GM18870 (cell line): ENCODE data around the gene INSIG2.
A peak's percentile ranks its signal among the peaks of the same experiment; 100 is the strongest.

ENCODE experiments used
- ATAC-seq: cut with Tn5 transposase; IDR thresholded peaks from one replicate; pipeline ENCODE4 v1.9.1; 2021; ENCODE audit warnings: moderate library complexity; ENCODE audit not compliant: unreplicated experiment

The INSIG2 gene

DNA sequence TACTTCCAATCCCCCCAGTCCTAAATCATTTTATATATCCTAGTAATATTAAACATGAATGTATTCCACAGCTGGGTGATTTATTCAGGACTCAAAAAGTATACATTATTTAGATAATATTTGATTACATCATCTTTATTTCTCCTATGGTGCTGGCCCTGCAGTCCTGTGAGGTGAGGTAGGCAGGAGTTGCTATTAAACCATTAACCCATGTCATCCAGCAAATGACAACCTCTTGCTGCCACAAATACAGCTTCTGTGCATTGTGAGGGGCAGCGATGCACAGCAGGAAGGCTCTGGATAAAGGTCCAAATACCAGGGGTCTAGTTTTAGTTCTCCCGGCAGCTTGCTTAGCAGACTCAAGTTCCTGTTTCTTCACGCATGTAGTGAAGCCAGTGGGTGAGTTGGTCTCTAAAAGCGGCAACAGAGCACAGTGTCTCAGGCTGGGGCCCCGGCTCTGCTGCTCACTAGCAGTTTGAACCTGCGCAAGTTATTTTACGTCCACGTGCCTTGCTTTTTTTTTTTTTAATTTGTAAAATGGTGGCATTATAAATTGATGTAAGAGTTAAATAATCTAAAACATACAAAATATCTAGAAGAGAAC is 36.1 kb downstream of the INSIG2 start:
- no peak for ATAC-seq

DNA sequence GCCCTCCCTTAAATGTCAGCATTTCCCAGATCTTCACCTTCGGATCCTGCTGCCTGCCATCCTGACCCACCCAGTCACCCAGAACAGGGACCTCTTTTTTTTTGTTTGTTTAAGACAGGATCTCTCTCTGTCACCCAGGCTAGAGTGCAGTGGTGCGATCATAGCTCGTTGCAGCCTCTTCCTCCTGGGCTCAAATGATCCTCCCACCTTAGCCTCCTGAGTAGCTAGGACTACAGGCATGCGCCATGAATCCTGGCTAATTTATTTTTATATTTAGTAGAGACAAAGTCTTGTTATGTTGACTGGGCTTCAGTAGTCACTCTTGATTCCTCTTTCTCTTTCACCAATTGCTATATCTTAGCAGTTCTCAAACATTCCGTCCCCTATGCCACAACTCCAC is 39.0 kb downstream of the INSIG2 start:
- ATAC-seq, result no peak

- no peak for ATAC-seq
Measured at GRCh38 chr2:118128826-118129225, 40.6 kb downstream of the INSIG2 start.

DNA sequence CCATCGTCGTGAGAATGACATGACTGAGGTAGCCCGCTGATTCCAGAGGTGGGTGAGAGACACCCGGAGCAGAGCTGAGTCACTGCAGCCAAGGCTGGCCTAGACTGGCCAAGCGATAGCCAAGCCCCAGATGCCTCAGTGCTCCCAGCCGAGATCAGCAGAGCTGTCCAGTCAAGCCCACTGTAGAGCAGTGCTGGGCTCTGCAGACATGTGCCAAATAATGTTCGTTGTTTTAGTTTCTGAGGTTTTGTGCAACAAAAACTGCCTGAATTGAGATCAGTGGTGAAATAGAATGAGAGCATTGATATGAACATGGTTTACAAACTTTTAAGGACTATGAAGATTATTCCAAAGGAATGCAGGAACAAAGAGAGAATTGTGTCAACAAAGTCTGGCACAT is 42.1 kb downstream of the INSIG2 start:
- no peak for ATAC-seq

- ATAC-seq, result no peak
Measured at GRCh38 chr2:118131771-118132170, 43.5 kb downstream of the INSIG2 start.

DNA sequence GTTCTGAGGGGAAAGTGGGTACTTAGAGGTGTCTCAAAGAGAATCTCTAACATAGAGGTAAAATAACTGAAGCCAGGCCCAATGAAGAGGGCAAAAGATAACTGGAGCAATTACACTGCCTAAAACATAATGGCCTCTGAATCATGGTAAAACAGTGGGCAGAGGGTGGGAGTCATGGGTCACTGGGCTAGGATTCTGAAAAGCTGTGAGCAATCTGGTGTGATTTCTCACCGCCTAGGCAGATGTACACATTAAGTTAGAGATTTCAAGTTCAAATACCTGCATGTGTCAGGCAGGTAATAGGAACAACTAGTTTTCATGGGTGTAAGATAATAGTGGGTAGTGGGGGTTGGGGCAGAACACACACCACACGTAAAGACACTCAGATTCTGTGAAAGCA is 45.6 kb downstream of the INSIG2 start:
- no peak for ATAC-seq

- ATAC-seq, result no peak
Measured at GRCh38 chr2:118134650-118135049, 46.4 kb downstream of the INSIG2 start.

DNA sequence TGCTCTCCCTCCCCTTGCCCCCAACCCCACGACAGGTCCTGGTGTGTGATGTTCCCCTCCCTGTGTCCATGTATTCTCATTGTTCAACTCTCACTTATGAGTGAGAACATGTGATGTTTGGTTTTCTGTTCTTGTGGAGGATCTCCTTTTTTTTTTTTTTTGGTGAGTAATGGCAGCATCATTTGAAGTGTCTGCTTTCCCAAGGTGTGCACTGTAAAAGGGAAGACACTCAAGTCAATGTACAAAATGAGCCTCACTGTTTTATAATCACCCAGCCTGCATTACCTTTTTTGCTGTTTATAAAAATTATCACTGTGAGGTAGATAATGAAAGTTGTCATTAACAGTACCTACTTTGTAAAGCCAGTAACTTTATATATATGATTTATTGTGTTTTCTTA is 56.9 kb downstream of the INSIG2 start:
- ATAC-seq, result no peak

- ATAC-seq, result no peak
Measured at GRCh38 chr2:118145806-118146205, 57.5 kb downstream of the INSIG2 start.

DNA sequence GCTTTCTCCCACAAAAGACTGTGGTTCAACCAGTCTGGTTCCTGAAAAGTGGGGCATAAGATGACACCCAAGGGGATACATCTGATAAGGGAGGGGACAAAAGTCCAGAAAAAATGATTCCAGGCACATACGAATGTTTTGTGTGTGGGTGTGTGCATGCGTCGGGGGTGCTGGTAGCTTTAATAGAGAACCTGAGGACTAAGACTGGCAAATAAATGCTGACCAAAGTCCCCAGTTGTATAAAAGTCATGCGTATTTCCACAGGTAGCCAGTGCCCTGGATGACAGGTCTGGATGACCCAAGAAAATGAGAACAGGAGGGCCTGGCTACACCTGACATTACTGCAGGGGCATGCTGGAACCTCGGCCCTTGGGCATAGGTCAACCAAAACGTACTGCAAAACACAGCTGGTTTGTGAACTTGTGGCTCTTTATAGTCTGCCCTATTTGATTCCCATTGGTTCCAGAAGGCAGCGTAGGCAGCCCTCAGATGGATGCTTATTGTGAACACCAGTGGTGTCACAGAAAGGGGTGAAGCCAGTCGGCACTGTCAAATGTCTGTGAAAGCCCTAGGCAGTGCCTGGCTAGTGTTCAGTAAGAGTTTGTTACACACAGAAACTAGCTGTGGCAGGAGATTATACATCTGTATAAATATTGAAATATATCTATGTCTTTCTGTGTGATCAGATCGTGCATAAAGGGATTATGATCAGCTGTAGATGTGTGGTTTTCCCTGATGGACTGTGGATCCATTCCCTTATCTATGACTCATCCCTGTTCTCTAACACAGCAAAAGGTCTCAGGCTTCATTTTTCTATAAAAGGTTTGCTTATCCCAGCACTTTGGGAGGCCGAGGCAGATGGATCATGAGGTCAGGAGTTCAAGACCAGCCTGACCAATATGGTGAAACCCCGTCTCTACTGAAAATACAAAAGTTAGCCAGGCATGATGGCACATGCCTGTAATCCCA is 58.3 kb downstream of the INSIG2 start:
- ATAC-seq, result no peak

DNA sequence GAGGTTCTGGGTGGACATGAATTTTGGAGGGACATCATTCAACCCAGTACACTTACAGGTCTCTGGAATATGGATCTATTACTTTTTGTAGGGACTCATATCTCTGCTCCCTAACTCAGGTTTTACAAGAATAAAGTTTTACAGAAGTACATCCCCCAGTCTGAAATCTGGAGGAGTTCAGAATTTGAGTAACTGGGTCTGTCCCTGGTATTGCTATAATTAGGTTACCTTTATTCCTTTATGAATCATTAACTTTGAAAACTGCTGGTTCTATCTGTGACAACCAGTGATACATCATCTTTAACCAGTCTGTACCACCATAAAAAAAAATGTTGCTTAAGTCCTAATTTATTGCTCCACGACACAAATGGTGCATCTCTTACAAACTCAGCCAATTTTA is 59.9 kb downstream of the INSIG2 start:
- ATAC-seq, result peak; percentile 80

- ATAC-seq, result no peak
Measured at GRCh38 chr2:118148809-118149208, 60.5 kb downstream of the INSIG2 start.

DNA sequence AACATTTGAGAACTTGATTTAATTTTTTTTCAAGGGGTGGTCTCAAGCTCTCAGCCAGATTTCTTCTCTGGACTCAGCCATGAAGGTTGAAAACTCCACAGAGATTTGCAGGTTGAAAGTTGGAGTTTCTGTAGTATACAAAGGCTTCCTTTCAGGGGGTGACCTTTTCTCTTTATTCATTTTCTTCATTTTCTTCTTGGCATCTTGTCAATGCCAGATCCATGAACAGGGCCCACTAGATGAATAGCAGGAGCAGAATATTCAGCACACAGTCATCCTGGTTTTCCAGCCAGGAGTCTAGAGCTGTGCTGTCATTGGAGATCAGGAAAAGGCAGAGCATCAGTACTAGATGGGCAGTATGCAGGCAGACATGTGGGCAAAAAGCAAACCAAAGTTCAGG is 62.0 kb downstream of the INSIG2 start:
- no peak for ATAC-seq

GRCh38 chr2:118151831-118152230 is 63.6 kb downstream of the INSIG2 start:
- no peak for ATAC-seq

DNA sequence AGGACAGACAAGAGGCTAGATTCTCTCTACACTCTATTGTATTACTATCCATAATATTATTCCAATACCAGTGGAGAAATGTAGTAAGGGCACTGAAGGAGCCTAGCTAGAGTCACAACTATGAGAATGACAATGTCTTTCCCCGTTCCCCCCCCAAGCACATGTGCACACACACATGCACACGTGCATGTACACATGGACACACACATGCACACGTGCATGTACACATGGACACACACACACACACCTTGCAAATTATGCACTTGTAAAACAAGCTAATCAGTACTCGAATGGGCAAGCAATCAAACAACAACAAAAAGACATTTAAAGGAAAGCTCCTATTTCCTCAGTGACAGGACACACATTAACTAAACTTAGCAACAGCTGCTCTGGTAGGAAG is 65.2 kb downstream of the INSIG2 start:
- ATAC-seq, result no peak

GRCh38 chr2:118154176-118154575 is 65.9 kb downstream of the INSIG2 start:
- ATAC-seq, result no peak
